Astrocyte of the cerebellum (primary cell): ENCODE measurements around the gene RPTN.
A peak's percentile ranks its signal among the peaks of the same experiment; 100 is the strongest.

ENCODE experiments used
- DNase-seq: peaks from one replicate; pipeline ENCODE4 v3.0.0-alpha.2; 2011; ENCODE audit warnings: low read depth
- H3K4me3 ChIP-seq: 2 replicates; pipeline ENCODE4 v1.5.1; 2011; ENCODE audit warnings: mild to moderate bottlenecking, low read depth, low read length, moderate library complexity
- CTCF ChIP-seq: IDR thresholded peaks from 2 replicates; pipeline ENCODE4 v1.5.1; 2012; ENCODE audit warnings: low read length, low read depth, moderate library complexity, mild to moderate bottlenecking; ENCODE audit errors: missing control alignments
- in situ Hi-C: cut with HindIII; loops from 2 replicates; pipeline ENCODE4 v1.10.0; 2017; ENCODE audit warnings: low sequenced_read_pairs

The RPTN gene

DNA sequence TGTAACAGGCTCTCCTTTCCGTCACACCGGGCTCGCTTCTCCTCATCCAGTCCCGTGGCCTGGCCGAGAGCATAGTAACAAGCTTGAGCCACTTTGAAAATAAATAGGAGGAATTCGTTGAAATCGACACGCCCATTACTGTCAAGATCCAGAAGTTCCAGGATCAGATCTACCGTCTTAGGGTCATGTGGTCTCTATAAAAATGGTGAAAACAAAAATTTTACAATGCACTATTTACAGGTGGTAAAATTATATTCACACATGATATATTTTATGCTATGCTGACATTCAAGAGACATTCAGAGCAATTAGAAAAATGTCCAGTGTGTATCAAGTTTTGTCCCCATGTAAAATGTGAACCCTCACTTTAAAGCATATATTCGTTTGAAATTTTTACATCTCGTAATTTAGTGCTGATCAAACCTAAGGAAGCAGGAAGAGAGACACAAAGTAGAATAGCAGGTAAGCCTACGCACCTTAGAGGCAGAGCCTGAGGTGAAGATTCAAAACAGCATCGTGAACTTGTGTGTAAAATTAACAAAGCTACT, 46.1 kb downstream of the RPTN start:
- no peak for DNase-seq
- H3K4me3 ChIP-seq = no peak overlapping the region
- in situ Hi-C loops = loop anchor here (5.0 kb wide), 1 partner anchor 59 kb away; no protein-coding TSS in a partner anchor
- TF ChIP-seq CTCF = no peak

DNA sequence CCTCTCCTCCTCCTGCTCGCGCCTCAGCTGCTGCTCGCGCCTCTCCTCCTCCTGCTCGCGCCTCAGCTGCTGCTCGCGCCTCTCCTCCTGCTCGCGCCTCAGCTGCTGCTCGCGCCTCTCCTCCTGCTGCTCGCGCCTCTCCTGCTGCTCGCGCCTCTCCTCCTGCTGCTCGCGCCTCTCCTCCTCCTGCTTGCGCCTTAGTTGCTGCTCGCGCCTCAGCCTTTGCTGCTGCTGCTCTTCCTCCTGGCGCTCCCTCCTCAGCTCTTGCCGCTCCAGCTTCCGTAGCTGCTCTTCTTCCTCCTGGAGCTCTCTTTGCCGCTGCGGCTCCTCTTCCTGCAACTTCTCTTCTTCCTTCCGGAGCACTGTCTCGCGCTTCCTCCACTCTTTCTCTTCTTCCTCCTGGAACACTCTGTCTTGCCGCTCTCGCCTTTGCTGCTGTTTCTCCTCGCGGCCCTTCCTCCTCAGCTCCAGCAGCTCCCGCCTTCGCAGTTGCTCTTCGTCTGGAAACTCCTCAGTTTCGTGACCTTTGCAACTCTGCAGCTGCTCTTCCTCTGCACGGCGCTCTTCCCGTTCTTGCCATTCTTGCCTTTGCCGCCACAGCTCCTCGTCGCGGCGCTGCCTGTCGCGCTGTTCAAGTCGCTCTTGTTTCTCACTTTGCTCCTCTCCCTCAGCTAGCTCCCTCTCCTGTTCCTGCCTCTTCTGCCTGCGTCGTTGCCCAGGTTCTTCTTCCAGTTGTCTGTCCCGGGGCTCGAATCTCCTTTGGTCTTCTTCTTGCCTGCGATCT, 46.7 kb downstream of the RPTN start:
- no peak for DNase-seq
- in situ Hi-C loops = loop anchor here (5.0 kb wide), 1 partner anchor 60 kb away; no protein-coding TSS in a partner anchor
- peak overlapping the region; percentile 22 for H3K4me3 ChIP-seq
- TF ChIP-seq CTCF = no peak

- DNase-seq = no peak
- no peak for TF ChIP-seq CTCF
- H3K4me3 ChIP-seq = peak overlapping the region; percentile 39
- in situ Hi-C loops = loop anchor here (5.0 kb wide), 1 partner anchor 61 kb away; no protein-coding TSS in a partner anchor
Observed at GRCh38 chr1:152111515-152111968, 47.5 kb downstream of the RPTN start.

GRCh38 chr1:152110860-152111514, 48.0 kb downstream of the RPTN start:
- no peak for DNase-seq
- H3K4me3 ChIP-seq = peak overlapping the region; percentile 39
- no peak for TF ChIP-seq CTCF
- in situ Hi-C loops = loop anchor here (5.0 kb wide), 1 partner anchor 61 kb away; no protein-coding TSS in a partner anchor

GRCh38 chr1:152110365-152110859, 48.6 kb downstream of the RPTN start:
- DNase-seq = no peak
- in situ Hi-C loops = loop anchor here (5.0 kb wide), 1 partner anchor 62 kb away; no protein-coding TSS in a partner anchor
- no peak for TF ChIP-seq CTCF
- H3K4me3 ChIP-seq = peak overlapping the region; percentile 39

GRCh38 chr1:152109998-152110294, 49.1 kb downstream of the RPTN start:
- in situ Hi-C loops = loop anchor here (5.0 kb wide), 1 partner anchor 62 kb away; no protein-coding TSS in a partner anchor
- TF ChIP-seq CTCF = no peak
- peak overlapping the region; percentile 39 for H3K4me3 ChIP-seq
- DNase-seq = no peak
